GM13976 (cell line): ENCODE results near the gene CHST12.

Experiments
- DNase-seq: peaks from one replicate; pipeline ENCODE4 v3.0.0; 2012; ENCODE audit warnings: low spot score
- CTCF ChIP-seq: IDR thresholded peaks from 2 replicates; pipeline ENCODE4 v1.5.1; 2012; ENCODE audit warnings: borderline replicate concordance, mild to moderate bottlenecking; ENCODE audit not compliant: insufficient read depth; ENCODE audit errors: extremely low read depth, missing control alignments, control extremely low read depth
- in situ Hi-C: fragments of 300-500 bp; cut with MboI; formaldehyde crosslinking; loops from one replicate; pipeline ENCODE4 v1.12.0; 2022; ENCODE audit warnings: low sequenced_read_pairs, mixed read lengths, inconsistent platforms; ENCODE audit not compliant: unreplicated experiment

The CHST12 gene

GRCh38 chr7:2379161-2379560, 24.2 kb upstream of the CHST12 start:
- in situ Hi-C loops = no loop called here
- DNase-seq = no peak
- no peak for TF ChIP-seq CTCF

GRCh38 chr7:2379821-2380450, 23.5 kb upstream of the CHST12 start:
- in situ Hi-C loops = no loop called here
- TF ChIP-seq CTCF = no peak
- DNase-seq = no peak

- in situ Hi-C loops = no loop called here
- TF ChIP-seq CTCF = no peak
- DNase-seq = no peak
Measured at GRCh38 chr7:2380461-2380860, 22.9 kb upstream of the CHST12 start.

- in situ Hi-C loops = no loop called here
Measured at GRCh38 chr7:2381227-2381626, 22.2 kb upstream of the CHST12 start.

GRCh38 chr7:2381881-2382509, 21.4 kb upstream of the CHST12 start:
- no peak for DNase-seq
- in situ Hi-C loops = no loop called here

More at GRCh38 chr7:2381227-2381626, 22.2 kb upstream of the CHST12 start:
- DNase-seq = no peak
- TF ChIP-seq CTCF = no peak

More at GRCh38 chr7:2381881-2382509, 21.4 kb upstream of the CHST12 start:
- no peak for TF ChIP-seq CTCF
